ENCODE results near the gene SEC23B.

SEC23B gene

GRCh38 chr20:18504479-18505060 lies 3.2 kb upstream of the SEC23B start:
- Histone ChIP-seq H3K9me2 (ENCODE audit: low read depth, low read length) (no peaks in the 10 kb centered on the region), H3K9me3 (ENCODE audit: low read length) (no peaks in the 10 kb centered on the region), H3K4me3 (ENCODE audit: low read depth, low read length, poor library complexity, severe bottlenecking) (no peak overlapping the region), H3F3A (ENCODE audit: insufficient read depth, low read length) (no peaks in the 10 kb centered on the region), H4K20me1 (ENCODE audit: insufficient read depth, low read length) (no peaks in the 10 kb centered on the region), H3K4me2 (ENCODE audit: low read length) (no peak overlapping the region), H3K9ac (ENCODE audit: low read length) (no peak overlapping the region), H2AFZ (ENCODE audit: low read length) (no peak overlapping the region), H3K27me3 (ENCODE audit: insufficient read depth, low read length) (no peaks in the 10 kb centered on the region), H3K4me1 (ENCODE audit: insufficient read depth, low read length, severe bottlenecking) (peaks cover 21% of the 10 kb centered on the region), H3K36me3 (ENCODE audit: insufficient read depth, low read length) (peaks cover 3% of the 10 kb centered on the region; the same call in 1 of the 2 replicates), H3K79me2 (ENCODE audit: insufficient read depth, low read length) (peaks cover 6% of the 10 kb centered on the region; the same call in 1 of the 2 replicates), H3K27ac (ENCODE audit: low read depth, low read length, poor library complexity, severe bottlenecking) (no peak overlapping the region)
- TF ChIP-seq, protein P1, sequence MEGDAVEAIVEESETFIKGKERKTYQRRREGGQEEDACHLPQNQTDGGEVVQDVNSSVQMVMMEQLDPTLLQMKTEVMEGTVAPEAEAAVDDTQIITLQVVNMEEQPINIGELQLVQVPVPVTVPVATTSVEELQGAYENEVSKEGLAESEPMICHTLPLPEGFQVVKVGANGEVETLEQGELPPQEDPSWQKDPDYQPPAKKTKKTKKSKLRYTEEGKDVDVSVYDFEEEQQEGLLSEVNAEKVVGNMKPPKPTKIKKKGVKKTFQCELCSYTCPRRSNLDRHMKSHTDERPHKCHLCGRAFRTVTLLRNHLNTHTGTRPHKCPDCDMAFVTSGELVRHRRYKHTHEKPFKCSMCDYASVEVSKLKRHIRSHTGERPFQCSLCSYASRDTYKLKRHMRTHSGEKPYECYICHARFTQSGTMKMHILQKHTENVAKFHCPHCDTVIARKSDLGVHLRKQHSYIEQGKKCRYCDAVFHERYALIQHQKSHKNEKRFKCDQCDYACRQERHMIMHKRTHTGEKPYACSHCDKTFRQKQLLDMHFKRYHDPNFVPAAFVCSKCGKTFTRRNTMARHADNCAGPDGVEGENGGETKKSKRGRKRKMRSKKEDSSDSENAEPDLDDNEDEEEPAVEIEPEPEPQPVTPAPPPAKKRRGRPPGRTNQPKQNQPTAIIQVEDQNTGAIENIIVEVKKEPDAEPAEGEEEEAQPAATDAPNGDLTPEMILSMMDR (IDR thresholded peaks at IDR 0.05; ENCODE audit: low read length): no peak
- no peak for TF ChIP-seq EZH2 (IDR thresholded peaks at IDR 0.05; ENCODE audit: borderline replicate concordance, low read length)

DNA sequence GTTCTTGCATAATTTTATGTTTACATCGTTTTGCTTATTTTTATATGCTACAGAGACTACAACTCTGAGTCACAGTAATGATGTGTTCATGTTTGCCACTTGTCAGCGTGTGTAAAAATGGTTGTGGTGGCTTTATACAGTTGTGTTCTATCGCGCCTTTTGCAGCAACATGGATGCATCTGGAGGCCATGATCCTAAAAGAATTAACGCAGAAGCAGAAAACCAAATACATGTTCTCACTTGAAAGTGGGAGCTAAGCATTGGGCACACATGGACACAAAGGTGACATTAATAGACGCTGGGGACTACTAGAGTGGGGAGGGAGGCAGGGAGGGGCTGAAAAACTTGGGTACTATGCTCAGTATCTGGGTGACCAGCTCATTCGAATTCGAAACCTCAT lies 996 bp upstream of the SEC23B start:
- Histone ChIP-seq H3K9me3 (ENCODE audit: low read length) (no peaks in the 10 kb centered on the region), H4K20me1 (ENCODE audit: insufficient read depth, low read length) (no peaks in the 10 kb centered on the region), H3K4me1 (ENCODE audit: insufficient read depth, low read length, severe bottlenecking) (peaks cover 21% of the 10 kb centered on the region), H3K9me2 (ENCODE audit: low read depth, low read length) (no peaks in the 10 kb centered on the region), H3K4me3 (ENCODE audit: low read depth, low read length, poor library complexity, severe bottlenecking) (peak overlapping the region; percentile 78), H3K36me3 (ENCODE audit: insufficient read depth, low read length) (peaks cover 22% of the 10 kb centered on the region; the same call in 1 of the 2 replicates), H3F3A (ENCODE audit: insufficient read depth, low read length) (no peaks in the 10 kb centered on the region), H3K4me2 (ENCODE audit: low read length) (peak overlapping the region; percentile 93), H3K79me2 (ENCODE audit: insufficient read depth, low read length) (peaks cover 6% of the 10 kb centered on the region; the same call in 1 of the 2 replicates), H3K9ac (ENCODE audit: low read length) (peak overlapping the region; percentile 65), H3K27ac (ENCODE audit: low read depth, low read length, poor library complexity, severe bottlenecking) (peak overlapping the region; percentile 91), H2AFZ (ENCODE audit: low read length) (peak overlapping the region; percentile 11; the same call in 1 of the 2 replicates), H3K27me3 (ENCODE audit: insufficient read depth, low read length) (no peaks in the 10 kb centered on the region)
- TF ChIP-seq EZH2 (IDR thresholded peaks at IDR 0.05; ENCODE audit: borderline replicate concordance, low read length): no peak
- TF ChIP-seq, protein P1 (IDR thresholded peaks at IDR 0.05; ENCODE audit: low read length): no peak

GRCh38 chr20:18511571-18511970 lies 3.8 kb downstream of the SEC23B start:
- TF ChIP-seq EZH2 (IDR thresholded peaks at IDR 0.05; ENCODE audit: borderline replicate concordance, low read length): no peak
- TF ChIP-seq, protein P1 (IDR thresholded peaks at IDR 0.05; ENCODE audit: low read length): no peak
- no peak overlapping the region for H3K4me2 ChIP-seq (ENCODE audit: low read length)

More at GRCh38 chr20:18511571-18511970, 3.8 kb downstream of the SEC23B start:
- H3K27ac ChIP-seq (ENCODE audit: low read depth, low read length, poor library complexity, severe bottlenecking): no peak overlapping the region
- no peak overlapping the region for H3K4me3 ChIP-seq (ENCODE audit: low read depth, low read length, poor library complexity, severe bottlenecking)
- no peaks in the 10 kb centered on the region for H3K9me2 ChIP-seq (ENCODE audit: low read depth, low read length)
- H3K9me3 ChIP-seq (ENCODE audit: low read length): no peaks in the 10 kb centered on the region
- no peaks in the 10 kb centered on the region for H3K27me3 ChIP-seq (ENCODE audit: insufficient read depth, low read length)
- H3K9ac ChIP-seq (ENCODE audit: low read length): no peak overlapping the region
- H3K4me1 ChIP-seq (ENCODE audit: insufficient read depth, low read length, severe bottlenecking): peaks cover 18% of the 10 kb centered on the region
- H3K36me3 ChIP-seq (ENCODE audit: insufficient read depth, low read length): peaks cover 62% of the 10 kb centered on the region
- H3F3A ChIP-seq (ENCODE audit: insufficient read depth, low read length): no peaks in the 10 kb centered on the region
- H3K79me2 ChIP-seq (ENCODE audit: insufficient read depth, low read length): peaks cover 6% of the 10 kb centered on the region; the same call in 1 of the 2 replicates
- H2AFZ ChIP-seq (ENCODE audit: low read length): no peak overlapping the region
- no peaks in the 10 kb centered on the region for H4K20me1 ChIP-seq (ENCODE audit: insufficient read depth, low read length)
